GM23248 (cell line): ENCODE measurements around the gene CIROP.

Experiments
- EZH2 ChIP-seq: fragments of 200-600 bp; sonication (generic); IDR thresholded peaks from 2 replicates; pipeline ENCODE4 v1.6.1; 2018; ENCODE audit warnings: antibody characterized with exemption, mild to moderate bottlenecking; ENCODE audit not compliant: insufficient read depth, poor library complexity, severe bottlenecking
- EZH2phosphoT487 ChIP-seq: fragments of 200-600 bp; sonication (generic); IDR thresholded peaks from 2 replicates; pipeline ENCODE4 v1.6.1; 2018; ENCODE audit warnings: antibody characterized with exemption, moderate library complexity, mild to moderate bottlenecking, low read depth; ENCODE audit not compliant: insufficient read depth

DNA sequence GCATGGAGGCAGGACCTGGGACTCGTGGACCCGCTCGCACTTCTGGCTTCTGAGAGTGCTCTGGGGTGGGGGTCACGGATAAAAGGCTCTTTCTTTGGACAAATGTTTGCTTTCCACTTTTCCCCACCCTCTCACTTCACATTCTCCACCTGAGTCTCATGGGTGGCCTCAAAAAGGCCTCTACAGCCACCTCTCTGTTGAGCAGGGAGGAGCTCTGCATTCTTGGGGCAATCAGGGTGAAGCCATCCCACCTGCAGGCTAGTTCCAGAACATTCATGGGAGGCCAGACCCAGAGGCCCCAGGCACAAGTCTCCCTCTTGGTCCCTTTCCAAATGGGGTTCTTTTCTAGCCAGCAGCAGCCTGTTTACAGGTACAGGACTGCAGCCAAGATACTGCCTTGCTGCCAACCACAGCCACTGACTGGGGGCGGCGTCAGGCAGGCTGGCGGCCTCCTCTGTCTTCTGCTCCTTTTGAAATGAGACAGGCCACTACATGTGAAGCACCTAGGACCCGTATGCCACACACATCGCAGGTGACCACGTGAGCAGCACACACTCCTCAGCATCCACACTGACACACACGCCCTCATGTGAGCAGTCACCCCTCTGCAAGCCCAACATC lies 32.5 kb upstream of the CIROP start:
- no peak for TF ChIP-seq EZH2
- no peak for TF ChIP-seq EZH2phosphoT487
